Measurements from ENCODE around the gene PHIP. TPM values are rescaled to one million over a fixed set of nuclear protein-coding genes. Genes with fewer than 3 reads are reported as not detected.

The PHIP gene
- polyA plus RNA-seq, 2 donors: 4.2 to 8.5 TPM

Other genes with a start within 250 kb of the PHIP start
- 1 to 10 TPM in 1 of 2 donors, under 1 TPM in 1; 0.69 to 1.9 TPM for gene IRAK1BP1, start 210.7 kb downstream of the PHIP start, polyA plus RNA-seq
- gene HMGN3, start 156.4 kb upstream of the PHIP start, polyA plus RNA-seq: 100 to 1,000 TPM in 1 of 2 donors, 10 to 100 TPM in 1; 72.1 to 105 TPM

All from esophagus (tissue), 2 donors.